ENCODE measurements around the gene SH3TC1. TPM values are rescaled to one million over a fixed set of nuclear protein-coding genes. Genes with fewer than 3 reads are reported as not detected.

The SH3TC1 gene
- total and polyA plus RNA-seq, 2 of the 13 experiments (the other 11 are each of a cell fraction or from before 2014, with no cell fraction given) = 14.9 to 21.8 TPM

GRCh38 chr4:8199594-8200301 lies 658 bp downstream of the SH3TC1 start:
- peak overlapping the region; percentile 92 for H3K9ac ChIP-seq (ENCODE audit: insufficient read depth, low read depth, low read length)
- TF ChIP-seq DNMT1 (CRISPR knock-in tag; IDR thresholded peaks at IDR 0.05) (0 out of 2 replicates have a peak, but pooled peaks have one; percentile 5), ZNF780A (CRISPR knock-in tag; IDR thresholded peaks at IDR 0.05) (no peak), ZNF414 (CRISPR knock-in tag; IDR thresholded peaks at IDR 0.05) (no peak), ZNF710 (CRISPR knock-in tag; IDR thresholded peaks at IDR 0.05; ENCODE audit: borderline replicate concordance) (no peak), E2F1 (CRISPR knock-in tag; IDR thresholded peaks at IDR 0.05) (no peak), KDM2A (CRISPR knock-in tag; IDR thresholded peaks at IDR 0.05; ENCODE audit: borderline replicate concordance, low read depth) (no peak), NR1H2 (CRISPR knock-in tag; IDR thresholded peaks at IDR 0.05; ENCODE audit: borderline replicate concordance, low read depth) (0 out of 2 replicates have a peak, but pooled peaks have one; percentile 39), ZNF225 (CRISPR knock-in tag; IDR thresholded peaks at IDR 0.05) (0 out of 2 replicates have a peak, but pooled peaks have one; percentile 13), XRCC5 (optimal IDR thresholded peaks at IDR 0.05; ENCODE audit: low read length) (no peak), IRF9 (CRISPR knock-in tag; IDR thresholded peaks at IDR 0.05; ENCODE audit: borderline replicate concordance) (0 out of 2 replicates have a peak, but pooled peaks have one; percentile 10), ZNF687 (CRISPR knock-in tag; IDR thresholded peaks at IDR 0.05) (peak; percentile 50), SMAD9 (CRISPR knock-in tag; IDR thresholded peaks at IDR 0.05) (peak; percentile 65; the same call in 1 of the 2 replicates), KAT7 (CRISPR knock-in tag; IDR thresholded peaks at IDR 0.05; ENCODE audit: borderline replicate concordance) (0 out of 2 replicates have a peak, but pooled peaks have one; percentile 17)

More at GRCh38 chr4:8199594-8200301, 658 bp downstream of the SH3TC1 start:
- ATAC-seq (peak; percentile 14), DNase-seq (ENCODE audit: low spot score) (no peak), FAIRE-seq (no peak)
- Histone ChIP-seq H3K27ac (ENCODE audit: extremely low read length, insufficient read depth, low read length) (peak overlapping the region; percentile 66), H3K4me2 (ENCODE audit: low read depth, low read length) (peak overlapping the region; percentile 88), H3K4me1 (ENCODE audit: insufficient read depth, low read length) (peaks cover 71% of the 10 kb centered on the region), H3K9me3 (ENCODE audit: low read length) (no peaks in the 10 kb centered on the region), H3K4me3 (replicated peaks in 1 of 3; ENCODE audit: insufficient read depth in 1 of 3, low read depth in 2 of 3, low read length in 3 of 3) (peak overlapping the region; percentile 73 to 88 (median 85)), H2AFZ (ENCODE audit: low read length) (no peak overlapping the region), H4K20me1 (ENCODE audit: insufficient read depth, low read length) (peaks cover 20% of the 10 kb centered on the region; the same call in 1 of the 2 replicates), H3K36me3 (replicated peaks in 1 of 2; ENCODE audit: control insufficient read depth in 1 of 2, insufficient read depth in 2 of 2, low read length in 2 of 2) (no peaks in the 10 kb centered on the region; a peak in 1 of 5 replicates), H3K79me2 (ENCODE audit: insufficient read depth, low read length) (peaks cover 52% of the 10 kb centered on the region), H3K27me3 (ENCODE audit: control insufficient read depth in 1 of 2, insufficient read depth in 2 of 2, low read length in 2 of 2) (peaks cover 0 to 28% of the 10 kb centered on the region in 2 experiments; a peak in 3 of 5 replicates)
- POLR2A ChIA-PET = interaction anchor here (0.8 to 2.6 kb wide), 4 partner anchors 20 to 1559 kb away, joined by 3 to 11 read pairs (median 6); partner anchors contain the start of gene MRFAP1
- intact Hi-C loops (cut with micrococcal nuclease; ENCODE audit: unreplicated experiment) (no loop called here), in situ Hi-C loops (cut with HindIII; ENCODE audit: extremely low pct_ligation_motif_present, low pct_unique_long_range_greater_than_20kb) (no loop called here)
- BruUV-seq (replicated peaks) = TSS peak; percentile 66
- WGBS (ENCODE audit: low lambda C conversion rate) = 0% methylated on average over 3 of the region's 26 CpGs
- CTCF ChIA-PET (ENCODE audit: low intra/inter-chr PET ratio, low total read pairs) = no interaction called here

All from HepG2 (cell line).